Stimulated activated CD4-positive, alpha-beta T cell treated with anti-CD3 and anti-CD28 coated beads, TNF-alpha, amount 100 ng/mL, for 24 hours (primary cell): Measurements from ENCODE around the gene PLEKHD1.

Source experiments
- DNase-seq, 3 experiments: peaks; one replicate each; pipeline ENCODE4 v3.0.0-alpha.2; 2020; ENCODE audit warnings: low read depth in 3 of 3

PLEKHD1 gene

GRCh38 chr14:69518289-69519101 lies 34.0 kb downstream of the PLEKHD1 start:
- no peak for DNase-seq

- DNase-seq = no peak
Observed at GRCh38 chr14:69519204-69520100, 34.9 kb downstream of the PLEKHD1 start.

GRCh38 chr14:69522026-69522425 lies 37.5 kb downstream of the PLEKHD1 start:
- no peak for DNase-seq

DNA sequence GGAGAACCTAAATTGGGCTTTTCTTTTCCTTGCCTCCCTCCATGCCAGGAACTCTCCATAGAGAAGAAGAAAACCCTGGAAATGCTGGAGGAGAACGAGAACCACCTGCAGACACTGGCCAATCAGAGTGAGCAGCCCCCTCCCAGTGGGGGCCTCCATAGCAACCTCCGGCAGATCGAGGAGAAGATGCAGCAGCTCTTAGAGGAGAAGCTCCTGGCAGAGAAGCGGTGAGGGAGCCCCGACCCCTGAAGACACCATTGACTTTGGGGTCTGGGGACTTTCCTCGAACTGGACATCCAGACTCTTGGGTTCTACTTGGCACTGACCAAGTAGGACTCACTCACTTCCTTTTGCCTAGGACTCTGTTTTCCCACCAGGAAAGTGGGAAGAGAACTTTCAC lies 41.4 kb downstream of the PLEKHD1 start:
- no peak for DNase-seq

- no peak for DNase-seq
Observed at GRCh38 chr14:69527635-69528034, 43.1 kb downstream of the PLEKHD1 start.

DNA sequence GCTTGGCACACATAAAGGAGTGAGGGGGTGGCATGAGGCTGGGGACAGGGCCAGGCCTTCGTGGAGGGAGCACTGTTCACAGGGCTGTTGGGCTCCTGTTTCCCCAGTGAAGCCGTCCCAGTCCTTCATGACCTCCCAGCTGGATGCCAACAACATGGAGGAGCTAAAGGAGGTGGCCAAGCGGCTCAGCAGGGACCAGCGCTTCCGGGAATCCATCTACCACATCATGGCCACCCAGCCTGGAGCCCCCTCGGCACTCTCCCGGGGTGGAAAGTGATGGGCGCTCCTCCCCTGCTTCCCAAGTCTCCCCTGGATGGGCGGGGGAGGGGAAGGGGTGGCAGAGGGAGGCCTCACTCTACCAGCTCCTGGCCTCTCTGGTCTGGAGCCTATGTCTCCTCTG lies 43.6 kb downstream of the PLEKHD1 start:
- DNase-seq = no peak

DNA sequence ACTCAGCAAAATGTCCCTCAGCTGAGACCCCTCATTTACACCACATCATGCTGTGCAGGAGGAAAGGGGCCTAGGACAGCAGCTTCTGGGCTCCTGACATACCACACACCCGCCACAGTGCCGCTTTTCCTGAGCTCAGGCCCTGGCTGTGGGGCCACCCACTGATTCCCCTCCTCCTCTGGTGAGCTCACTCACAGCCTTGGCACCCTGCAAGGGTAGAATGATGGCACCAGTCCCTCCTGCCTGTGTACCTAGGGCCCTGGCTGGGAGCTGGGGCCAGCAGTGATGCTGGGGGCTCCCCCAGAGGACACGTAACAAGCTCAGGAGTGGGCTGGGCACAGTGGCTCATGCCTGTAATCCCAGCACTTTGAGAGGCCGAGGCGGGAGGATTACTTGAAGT lies 44.4 kb downstream of the PLEKHD1 start:
- DNase-seq = no peak

DNA sequence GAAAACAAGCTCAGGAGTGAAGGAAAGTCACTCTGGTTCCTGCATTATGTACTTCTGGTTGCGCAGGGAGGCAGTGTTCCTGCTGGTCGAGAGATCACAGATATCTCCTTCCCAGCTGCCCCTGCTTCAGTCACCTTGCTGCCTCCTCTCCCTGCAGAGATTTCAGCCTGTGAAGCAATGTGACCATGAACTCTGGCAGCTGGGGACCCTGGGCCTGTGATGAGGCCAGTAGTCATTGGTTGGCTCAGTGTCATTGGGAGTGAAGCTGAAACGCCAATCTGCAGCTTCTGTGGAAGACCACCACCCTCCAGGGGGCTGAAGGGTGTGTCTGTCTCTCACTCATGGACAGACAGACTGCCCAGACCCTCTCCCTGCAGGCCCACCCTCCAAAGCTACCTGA lies 45.0 kb downstream of the PLEKHD1 start:
- DNase-seq = no peak

- DNase-seq = no peak
Observed at GRCh38 chr14:69530095-69530494, 45.6 kb downstream of the PLEKHD1 start.

DNA sequence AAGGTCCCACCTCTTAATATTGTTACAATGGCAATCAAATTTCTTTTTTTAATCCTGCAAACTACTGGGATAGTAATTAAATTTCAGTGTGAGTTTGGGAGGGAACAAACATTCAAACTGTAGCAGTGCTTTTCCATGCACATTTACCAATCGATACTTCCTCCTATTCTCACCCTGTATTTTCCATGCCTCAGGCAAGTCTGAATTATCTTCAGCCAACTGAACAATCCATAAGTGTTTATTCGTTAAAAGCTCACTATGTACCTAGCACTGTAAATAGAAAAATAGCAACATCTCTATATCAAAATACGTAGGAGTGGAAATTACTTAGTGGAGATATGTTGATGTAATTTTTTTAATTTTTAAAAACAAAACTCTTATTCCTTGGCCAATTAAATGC lies 46.6 kb downstream of the PLEKHD1 start:
- no peak for DNase-seq

GRCh38 chr14:69532561-69533340 lies 48.2 kb downstream of the PLEKHD1 start:
- no peak for DNase-seq

DNA sequence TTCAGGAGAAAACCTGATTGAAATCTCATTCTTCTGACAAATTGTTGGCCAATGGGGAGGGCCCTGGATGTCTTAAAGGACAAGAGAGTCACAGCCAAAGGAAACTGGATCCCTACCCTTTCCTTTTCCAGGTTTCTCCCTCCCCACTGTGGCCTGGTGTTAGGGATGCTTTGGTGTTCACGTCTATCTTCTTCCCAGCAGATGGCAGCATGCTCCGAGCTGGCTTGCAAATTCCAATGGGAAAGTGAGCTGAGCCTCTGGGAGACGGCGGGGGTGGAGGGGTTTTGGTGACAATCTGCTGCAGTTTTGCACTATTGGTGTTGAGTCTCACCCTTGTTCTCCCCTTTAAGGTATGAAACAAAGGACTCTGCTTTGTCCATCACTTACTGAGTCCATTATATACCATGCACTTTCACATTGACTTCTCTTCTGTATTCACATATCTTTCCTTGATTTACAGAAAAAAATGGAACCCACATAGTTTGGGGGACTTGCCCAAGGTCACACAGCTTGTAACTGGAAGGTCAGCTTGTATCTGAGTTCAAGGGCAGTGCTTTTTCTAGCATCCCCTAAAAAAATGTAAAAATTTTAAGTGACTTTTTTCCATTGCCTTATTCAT lies 50.8 kb downstream of the PLEKHD1 start:
- no peak for DNase-seq

GRCh38 chr14:69536971-69537370 lies 52.4 kb downstream of the PLEKHD1 start:
- no peak for DNase-seq

DNA sequence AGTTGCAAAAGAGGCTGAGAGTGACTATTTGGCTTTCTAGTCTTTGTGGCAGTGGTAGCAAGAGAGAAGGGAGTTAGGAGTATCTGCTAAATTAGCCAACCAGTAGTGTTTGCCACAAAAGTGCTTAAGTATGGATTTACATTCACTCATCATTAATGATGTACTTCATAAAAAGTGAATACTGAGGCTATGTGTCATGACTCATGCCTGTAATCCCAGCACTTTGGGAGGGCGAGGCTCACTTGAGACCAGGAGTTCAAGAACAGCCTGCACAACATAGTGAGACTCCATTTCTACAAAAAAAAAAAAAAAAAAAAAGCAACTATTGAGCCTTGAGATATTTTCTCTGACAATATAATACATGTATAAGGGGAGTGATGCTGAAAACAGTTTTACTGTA lies 53.4 kb downstream of the PLEKHD1 start:
- DNase-seq = no peak

DNA sequence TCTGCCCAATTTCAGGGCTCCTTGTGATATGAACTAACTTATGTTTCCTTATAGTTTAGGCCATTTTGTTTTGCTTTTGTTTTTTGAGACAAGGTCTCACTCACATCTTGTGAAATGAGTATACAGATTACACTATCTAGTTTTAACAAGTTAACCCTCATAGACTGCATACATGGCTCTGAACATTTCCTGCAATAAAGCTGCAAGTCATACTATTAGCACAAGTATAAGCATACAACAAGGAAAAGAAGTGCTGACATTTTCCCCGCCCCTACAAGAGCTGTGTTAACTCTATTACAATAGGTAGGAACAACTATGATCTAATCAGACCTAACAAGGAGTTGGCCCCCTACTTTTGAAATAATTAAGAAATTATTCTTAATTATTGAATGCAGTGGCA lies 54.2 kb downstream of the PLEKHD1 start:
- no peak for DNase-seq

DNA sequence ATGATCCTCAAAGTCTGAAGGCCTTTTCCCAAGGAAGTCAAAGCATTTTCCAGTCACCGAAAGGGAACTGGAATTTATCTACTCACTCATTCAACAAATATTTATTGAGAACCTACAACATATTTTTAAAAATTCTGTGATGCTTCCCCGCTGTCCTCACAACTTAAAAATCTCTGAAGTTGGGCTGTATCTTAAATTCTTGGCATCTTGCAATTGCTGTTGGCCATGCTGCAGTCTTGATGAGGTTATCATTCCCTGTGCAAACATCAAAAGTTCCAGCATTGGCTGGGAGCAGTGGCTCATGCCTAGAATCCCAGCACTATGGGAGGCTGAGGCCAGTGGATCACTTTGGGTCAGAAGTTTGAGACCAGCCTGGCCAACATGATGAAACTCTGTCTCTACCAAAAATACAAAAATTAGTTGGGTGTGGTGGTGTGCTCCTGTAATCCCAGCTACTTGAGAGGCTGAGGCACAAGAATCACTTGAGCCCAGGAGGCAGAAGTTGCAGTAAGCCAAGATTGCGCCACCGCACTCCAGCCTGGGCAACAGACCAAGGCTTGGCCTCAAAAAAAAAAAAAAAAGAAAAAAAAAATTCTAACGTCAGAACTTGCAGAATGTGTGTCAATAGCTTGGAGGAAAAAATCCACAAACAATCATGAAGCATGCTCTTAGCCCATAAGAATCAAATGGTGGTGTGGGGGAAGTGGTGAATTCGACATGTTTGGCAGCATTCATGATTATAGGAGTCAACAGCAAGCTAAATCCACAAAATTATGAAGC lies 55.3 kb downstream of the PLEKHD1 start:
- no peak for DNase-seq

GRCh38 chr14:69540654-69541335 lies 56.3 kb downstream of the PLEKHD1 start:
- DNase-seq = no peak

DNA sequence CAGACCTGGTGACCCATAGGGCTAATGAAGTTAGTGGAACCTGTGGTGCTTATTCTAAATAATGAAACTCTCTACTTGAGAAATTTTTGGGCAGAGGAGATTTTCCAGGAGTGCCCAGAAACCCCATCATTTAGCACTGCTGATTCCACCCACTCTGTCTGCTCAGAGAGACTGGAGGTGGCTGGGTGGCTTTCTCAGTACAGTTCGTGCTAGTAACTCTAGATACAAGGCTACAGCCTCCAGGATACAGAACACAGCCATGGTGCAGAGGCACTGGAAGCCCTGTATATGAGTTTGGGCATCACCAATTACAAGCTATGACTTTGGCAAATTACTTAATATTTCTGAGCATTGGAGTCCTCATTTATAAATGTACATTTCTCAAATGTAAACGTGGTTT lies 57.8 kb downstream of the PLEKHD1 start:
- no peak for DNase-seq

DNA sequence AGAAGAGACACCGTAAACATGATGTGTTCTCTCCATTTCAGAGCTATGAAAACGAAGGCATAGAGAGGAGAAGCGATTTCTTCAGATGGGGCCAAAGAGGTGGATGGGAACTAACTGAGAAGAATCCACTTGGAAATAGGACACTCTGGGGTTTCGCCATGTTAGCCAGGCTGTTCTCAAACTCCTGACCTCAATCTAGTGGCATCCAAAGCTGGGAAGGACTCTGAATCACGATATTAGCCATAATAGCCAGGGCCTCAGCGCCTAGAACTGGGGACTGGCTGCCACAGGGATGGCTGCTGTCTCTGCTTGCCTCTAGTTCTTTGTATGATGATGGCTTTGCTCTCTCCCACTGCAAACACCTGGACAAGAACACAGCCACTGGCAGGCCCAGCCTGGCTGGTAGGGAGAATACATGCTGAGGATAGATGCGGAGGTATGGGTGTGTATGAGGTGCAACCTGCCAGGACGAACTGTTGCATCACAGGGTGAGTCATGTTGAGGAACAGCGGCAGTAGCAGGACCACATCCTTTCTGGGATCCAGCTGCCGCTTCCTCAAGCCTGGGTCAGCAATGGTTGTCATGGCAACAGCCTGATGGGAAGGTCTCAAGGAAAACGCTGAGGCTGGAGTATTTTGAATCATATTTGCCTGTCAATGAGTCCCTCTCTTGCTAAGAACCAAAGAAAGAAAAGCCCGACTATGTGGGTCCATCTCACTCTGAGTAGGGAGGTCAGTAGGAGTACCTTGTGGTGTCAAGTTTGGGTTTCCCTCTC lies 59.0 kb downstream of the PLEKHD1 start:
- peak in 1 of 3 experiments; percentile 30 for DNase-seq
